PC-3 (cell line): ENCODE measurements around the gene CACNA1C.

Experiments
- CTCF ChIP-seq: fragments of 300-600 bp; sonication (generic); conservative IDR thresholded peaks from 2 replicates; pipeline ENCODE4 v1.5.1; 2017; ENCODE audit warnings: antibody characterized with exemption, low read depth, mild to moderate bottlenecking, low read length
- EZH2 ChIP-seq: fragments of 300-600 bp; sonication (generic); IDR thresholded peaks from one replicate; pipeline ENCODE4 v1.6.1; 2017; ENCODE audit warnings: antibody characterized with exemption, mild to moderate bottlenecking, low read length; ENCODE audit not compliant: unreplicated experiment
- EZH2phosphoT487 ChIP-seq: fragments of 300-600 bp; sonication (generic); IDR thresholded peaks from 2 replicates; pipeline ENCODE4 v1.6.1; 2018; ENCODE audit warnings: mild to moderate bottlenecking, antibody characterized with exemption, low read length, borderline replicate concordance

- TF ChIP-seq EZH2, result no peak
- TF ChIP-seq CTCF, result no peak
- no peak for TF ChIP-seq EZH2phosphoT487
These were observed 424.4 kb downstream of the CACNA1C start for GRCh38 chr12:2477009-2477766.
